ENCODE results near the gene GDF9.
A peak's percentile ranks its signal among the peaks of the same experiment; 100 is the strongest.

GDF9 gene

GRCh38 chr5:132866342-132867045 lies at the start of gene GDF9, which contains the start of gene UQCRQ:
Gene GDF9, minus strand, starts transcription at chr5:132866469. Its CDS starts 1,936 bp downstream, at chr5:132864533.
Gene UQCRQ, plus strand, starts transcription at chr5:132866642. Its CDS starts 240 bp downstream, at chr5:132866882.
- FAIRE-seq, result peak; percentile 92

DNA sequence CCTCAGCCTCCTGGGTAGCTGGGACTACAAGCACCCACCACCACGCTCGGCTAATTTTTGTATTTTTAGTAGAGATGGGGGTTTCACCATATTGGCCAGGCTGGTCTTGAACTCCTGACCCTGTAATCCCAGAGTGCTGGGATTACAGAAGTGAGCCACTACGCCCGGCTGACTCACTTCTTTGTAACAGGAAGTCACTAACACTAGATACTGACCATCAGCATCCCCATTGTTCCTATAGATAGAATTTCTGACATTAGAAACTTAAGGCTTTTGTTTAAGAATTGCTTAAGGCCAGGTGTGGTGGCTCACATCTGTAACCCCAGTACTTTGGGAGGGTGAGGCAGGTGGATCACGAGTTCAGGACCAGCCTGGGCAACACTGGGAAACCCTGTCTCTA lies 49.4 kb upstream of the GDF9 start:
- no peak for FAIRE-seq

DNA sequence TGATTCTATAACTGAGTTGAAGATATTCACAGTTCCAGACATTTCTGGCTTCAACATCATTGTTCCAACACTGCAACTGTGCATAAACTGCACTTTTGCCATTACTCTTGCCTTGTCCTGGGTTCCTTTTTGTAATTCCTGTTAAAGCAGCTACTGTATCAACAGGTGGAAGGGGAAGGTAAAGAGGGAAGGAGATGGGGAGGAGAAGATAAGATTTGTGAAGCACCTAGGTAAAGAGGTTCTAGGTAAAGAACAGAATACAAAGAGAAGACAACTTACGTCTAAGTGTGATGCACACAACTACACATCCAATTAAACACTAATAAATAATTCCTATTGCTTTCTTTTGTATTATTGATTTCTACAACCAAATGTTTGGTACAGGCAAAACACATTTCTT lies 43.4 kb upstream of the GDF9 start:
- FAIRE-seq, result no peak

- no peak for FAIRE-seq
These were observed 40.9 kb upstream of the GDF9 start for GRCh38 chr5:132907161-132907560.

- FAIRE-seq, result no peak
These were observed 39.7 kb upstream of the GDF9 start for GRCh38 chr5:132905938-132906337.

DNA sequence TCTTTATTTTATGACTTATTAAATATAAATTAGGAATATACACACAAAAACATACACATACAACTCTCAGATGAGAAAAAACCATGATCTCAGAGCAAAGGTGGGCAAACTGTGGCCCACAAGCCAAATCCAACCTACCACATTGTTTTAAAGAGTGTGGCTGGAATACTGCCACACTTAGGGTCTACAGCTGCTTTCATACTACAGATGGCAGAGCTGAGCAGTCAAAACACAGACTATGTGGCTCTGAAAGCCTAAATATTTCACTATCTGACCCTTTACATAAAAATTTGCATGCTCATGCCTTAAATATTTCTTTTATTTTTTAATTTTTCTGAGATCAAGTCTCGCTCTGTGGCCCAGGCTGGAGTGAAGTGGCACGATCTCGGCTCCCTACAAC lies 35.5 kb upstream of the GDF9 start:
- no peak for FAIRE-seq

DNA sequence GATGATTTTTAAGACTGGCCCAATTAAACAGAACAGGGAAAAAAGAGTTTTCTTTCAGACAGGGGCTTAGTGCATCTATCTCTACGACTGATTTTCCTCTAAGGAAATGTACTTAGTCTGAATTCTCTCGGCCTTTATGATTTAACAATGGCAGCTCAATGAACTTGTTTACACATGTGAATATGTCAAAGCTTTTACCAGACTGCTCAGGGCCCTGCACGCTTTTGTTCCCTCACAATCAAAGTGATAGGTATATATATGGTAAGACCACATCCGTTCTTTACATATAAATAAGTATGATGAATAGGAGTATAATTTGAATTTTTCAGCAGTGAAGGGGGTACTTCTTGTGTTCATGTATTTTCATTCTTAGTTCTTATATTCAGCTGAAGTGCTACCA lies 34.8 kb upstream of the GDF9 start:
- no peak for FAIRE-seq

- FAIRE-seq, result no peak
These were observed 31.8 kb upstream of the GDF9 start for GRCh38 chr5:132898094-132898493.

GRCh38 chr5:132896685-132897084 lies 30.4 kb upstream of the GDF9 start:
- no peak for FAIRE-seq

DNA sequence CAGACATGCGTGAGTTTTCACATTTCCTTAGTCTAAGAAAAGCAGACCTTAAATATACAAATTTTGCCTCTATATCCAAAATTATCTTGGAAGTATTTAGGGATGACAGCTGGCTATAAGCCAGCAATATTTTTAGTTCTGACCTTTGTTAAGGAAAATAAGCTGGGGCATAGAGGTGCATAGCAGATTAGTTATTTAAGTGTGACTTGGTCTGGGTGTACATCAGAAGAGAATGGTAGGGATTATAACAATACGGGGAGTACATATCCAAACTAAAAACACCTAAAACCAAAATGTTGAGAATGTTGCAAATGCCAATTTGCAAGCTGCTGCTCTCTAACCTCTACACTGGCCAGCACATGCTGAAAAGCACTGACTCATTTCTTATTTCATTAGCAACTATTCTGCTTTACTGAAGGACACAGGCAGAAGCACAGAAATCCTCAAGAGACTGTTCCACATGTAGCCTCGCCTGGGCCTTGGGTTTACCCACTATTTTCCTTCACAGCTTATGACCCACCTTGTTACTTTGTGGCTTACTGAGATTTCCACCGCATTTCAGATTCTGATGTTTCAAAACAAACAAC lies 29.5 kb upstream of the GDF9 start:
- FAIRE-seq, result no peak

DNA sequence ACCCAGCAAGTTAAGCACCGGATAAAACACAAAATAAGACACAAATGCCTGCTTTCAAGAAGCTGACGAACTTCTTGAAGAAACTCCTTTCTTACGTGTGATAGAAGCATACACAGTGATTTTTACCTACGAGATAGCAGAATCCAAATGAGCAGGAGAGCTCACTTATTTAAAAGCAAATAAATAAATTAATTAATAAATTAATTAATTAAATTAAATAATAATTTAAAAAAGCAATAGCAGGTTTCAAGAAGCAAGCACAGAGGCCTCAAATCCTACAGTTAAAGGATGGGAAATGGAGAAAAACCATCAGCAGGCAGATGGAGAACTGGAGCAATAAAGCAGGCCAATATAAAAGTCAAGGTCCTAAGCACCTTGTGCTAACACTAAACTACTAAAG lies 24.5 kb upstream of the GDF9 start:
- no peak for FAIRE-seq

GRCh38 chr5:132889501-132889900 lies 23.2 kb upstream of the GDF9 start:
- FAIRE-seq, result no peak

GRCh38 chr5:132887283-132887682 lies 21.0 kb upstream of the GDF9 start:
- FAIRE-seq, result no peak

- no peak for FAIRE-seq
These were observed 20.0 kb upstream of the GDF9 start for GRCh38 chr5:132886064-132886823.

DNA sequence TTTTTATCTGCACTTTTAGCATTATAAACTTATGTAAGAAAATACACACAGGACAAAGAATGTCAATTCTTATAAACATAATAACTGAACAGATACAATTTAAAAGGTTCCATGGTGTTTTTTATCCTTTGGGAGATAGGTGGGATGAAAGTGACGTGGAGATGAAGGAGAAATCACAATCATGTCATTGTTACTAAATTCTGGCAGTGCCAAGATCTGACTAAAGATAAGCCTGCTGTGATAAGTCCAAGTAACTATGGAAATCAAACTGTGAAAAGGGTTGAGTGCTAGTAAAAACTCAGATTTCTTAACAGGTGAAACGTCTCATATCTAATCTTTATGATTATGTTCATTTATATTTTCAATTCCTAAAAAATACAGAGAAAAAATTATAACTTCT lies 18.3 kb upstream of the GDF9 start:
- FAIRE-seq, result no peak

- FAIRE-seq, result peak; percentile 86
These were observed 17.1 kb upstream of the GDF9 start for GRCh38 chr5:132883261-132883834.

- no peak for FAIRE-seq
These were observed 11.7 kb upstream of the GDF9 start for GRCh38 chr5:132877938-132878337.

GRCh38 chr5:132877466-132877865 lies 11.2 kb upstream of the GDF9 start:
- FAIRE-seq, result no peak

- no peak for FAIRE-seq
These were observed 9.9 kb upstream of the GDF9 start for GRCh38 chr5:132876020-132876759.

DNA sequence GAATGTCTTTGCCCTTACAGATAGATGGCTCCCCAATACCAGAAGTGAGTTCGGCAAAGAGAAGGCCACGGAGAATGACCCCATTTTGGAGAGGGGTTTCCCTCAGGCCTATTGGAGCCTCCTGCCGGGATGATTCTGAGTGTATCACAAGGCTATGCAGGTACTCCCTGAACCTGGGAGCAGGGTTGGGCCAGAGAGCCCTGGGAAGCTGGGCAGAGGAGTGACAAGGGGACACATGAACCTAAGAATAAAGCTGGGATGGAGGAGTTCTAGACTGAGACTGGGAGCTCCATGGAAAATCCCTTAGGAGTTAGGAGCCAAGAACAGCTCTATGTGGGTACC lies 7.6 kb upstream of the GDF9 start:
- FAIRE-seq, result no peak

DNA sequence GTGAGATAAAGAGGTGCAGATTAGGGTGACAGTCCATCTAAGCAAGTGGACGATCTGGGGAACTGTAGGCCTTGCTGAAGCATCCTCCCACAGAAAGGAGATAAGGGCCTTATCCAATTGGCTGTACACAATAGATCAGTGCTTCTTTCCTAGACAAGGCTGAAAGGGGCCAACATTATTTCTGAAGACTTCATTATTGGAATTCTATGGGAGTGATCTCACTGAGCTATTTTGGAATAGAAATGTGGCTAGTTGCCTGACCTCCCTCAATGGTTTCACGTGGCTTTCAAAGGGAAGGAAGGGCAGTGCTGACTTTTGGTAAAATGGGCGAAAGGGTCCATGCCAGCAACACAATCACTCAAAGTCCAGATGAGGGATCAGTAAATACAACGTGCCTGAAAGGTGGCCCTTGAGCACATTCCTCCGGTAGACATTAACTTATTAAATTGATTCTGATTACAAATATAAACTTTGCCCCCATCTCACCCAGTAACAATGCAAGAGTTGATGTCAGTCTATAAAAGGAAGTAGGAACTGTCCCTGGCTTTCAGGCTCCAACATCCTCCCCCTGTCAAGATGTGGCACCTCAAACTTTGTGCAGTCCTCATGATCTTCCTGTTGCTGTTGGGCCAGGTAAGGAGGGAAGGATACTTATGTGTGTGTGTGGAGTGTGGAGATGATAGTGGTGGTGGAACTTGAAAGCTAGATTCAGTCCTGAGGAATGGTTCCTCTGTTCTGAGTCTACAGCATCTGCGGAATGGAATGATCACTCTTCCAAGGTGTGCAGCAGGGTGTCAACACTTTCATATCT lies 7.1 kb upstream of the GDF9 start, which contains the start of gene LEAP2:
Gene LEAP2 (plus strand): TSS at position 550 of the 811 bp plus-strand sequence. CDS start 27 bp downstream, at position 577.
- no peak for FAIRE-seq

DNA sequence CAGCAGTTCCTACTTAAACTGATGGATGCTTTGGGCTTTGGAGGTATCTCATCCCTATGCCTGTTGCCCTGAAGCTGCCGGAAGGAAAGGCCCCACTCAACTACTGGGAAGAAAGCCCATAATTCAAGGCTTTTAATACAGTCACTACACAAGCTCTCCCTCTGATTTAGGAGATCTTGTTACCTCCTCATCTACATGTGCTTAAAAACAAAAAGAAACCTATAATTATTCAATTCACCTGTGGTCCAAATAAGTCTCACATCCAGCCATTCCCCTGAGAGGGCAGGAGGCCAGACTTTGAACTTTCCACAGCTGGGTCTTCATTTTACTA lies 6.5 kb upstream of the GDF9 start:
- FAIRE-seq, result no peak
